Stimulated activated CD4-positive, alpha-beta T cell treated with anti-CD3 and anti-CD28 coated beads, Interleukin-4, amount 100 ng/mL, for 48 hours (primary cell): ENCODE results near the gene TMEM248.
"Not testable (repeated sequence)": the region's sequence is repeated elsewhere in the genome, so short reads cannot be mapped to it uniquely, and the experiment has no call there.

Source experiments
- DNase-seq, 2 donors: peaks; one replicate each; pipeline ENCODE4 v3.0.0-alpha.2; 2020; ENCODE audit warnings: low read depth in 2 of 2

The TMEM248 gene

GRCh38 chr7:67000601-67001258 lies 79.7 kb downstream of the TMEM248 start:
- DNase-seq = not testable (repeated sequence)

DNA sequence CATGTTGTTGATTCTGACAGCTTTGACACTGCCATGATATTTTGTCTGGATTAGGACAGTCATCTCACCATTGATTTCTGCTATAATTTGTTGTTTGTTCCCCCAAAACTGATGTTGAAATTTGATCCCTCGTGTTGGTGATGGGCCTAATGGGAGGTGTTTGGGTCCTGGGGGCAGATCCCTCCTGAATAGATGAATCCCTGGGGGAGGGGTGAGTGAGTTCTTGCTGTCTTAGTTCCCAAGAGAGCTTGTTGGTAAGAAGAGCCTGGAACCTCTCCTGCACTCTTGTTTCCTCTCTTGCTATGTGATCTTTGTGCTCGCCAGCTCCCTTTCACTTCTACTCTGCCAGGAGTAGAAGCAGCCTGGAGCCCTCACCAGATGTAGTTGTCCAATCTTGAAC lies 83.1 kb downstream of the TMEM248 start:
- not testable (repeated sequence) for DNase-seq

DNA sequence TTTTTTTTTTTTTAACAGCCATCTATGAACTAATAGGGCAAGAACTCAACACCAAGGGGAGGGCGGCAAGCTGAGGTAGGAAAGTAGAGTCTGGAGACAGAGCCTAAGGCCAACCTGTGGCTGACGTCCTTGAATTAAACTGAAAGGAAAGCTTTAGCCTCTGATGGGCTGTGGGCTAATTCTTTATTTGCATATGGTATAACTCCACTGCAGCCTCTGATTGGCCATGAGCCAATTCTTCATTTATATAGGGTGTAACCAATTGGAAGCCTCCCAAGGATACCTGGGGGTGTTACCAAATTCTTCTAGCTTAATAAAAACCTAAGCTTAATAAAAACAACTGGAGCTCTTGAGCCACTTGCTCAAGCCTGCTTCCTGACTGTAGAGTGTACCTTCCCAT lies 85.9 kb downstream of the TMEM248 start:
- DNase-seq = no peak
